ENCODE measurements around the gene CEACAM20.
"Not testable (repeated sequence)": the region's sequence is repeated elsewhere in the genome, so short reads cannot be mapped to it uniquely, and the experiment has no call there.

CEACAM20 gene

DNA sequence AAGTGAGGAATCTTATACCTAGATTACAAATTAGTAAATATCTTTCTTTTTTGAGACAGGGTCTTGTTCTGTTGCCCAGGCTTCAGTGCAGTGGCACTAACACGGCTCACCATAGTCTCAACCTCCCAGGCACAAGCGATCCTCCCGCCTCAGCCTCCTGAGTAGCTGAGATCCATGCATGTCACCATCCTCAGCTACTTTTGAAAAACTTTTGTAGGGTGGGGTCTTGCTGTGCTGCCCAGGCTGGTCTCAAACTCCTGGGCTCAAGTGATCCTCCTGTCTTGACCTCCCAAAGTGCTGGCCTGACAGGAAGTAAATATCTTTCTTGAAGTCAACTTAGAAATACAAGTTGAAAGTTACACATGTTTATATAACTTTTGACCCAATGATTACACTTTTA lies 20.0 kb upstream of the CEACAM20 start:
- DNase-seq (ENCODE audit: low read depth in 3 of 3), result no peak

DNA sequence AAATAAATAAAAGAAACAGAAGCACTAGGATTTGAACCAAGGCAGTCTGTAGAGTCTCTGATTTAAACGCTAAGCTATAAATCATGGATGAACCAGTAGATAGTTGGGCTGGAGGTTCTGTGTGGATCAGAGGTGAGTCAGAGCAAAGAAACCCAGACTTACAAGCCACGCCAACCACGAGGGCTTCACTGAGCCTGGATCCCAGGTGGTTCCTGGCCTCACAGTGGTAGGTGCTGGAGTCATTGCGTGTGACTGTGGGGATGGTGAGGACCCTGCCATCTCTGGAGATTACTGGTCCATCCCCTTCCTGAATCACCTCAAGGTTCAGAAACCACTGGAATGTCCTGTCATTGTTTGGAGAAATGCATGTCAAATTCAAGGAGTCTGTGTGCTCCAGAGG lies 19.3 kb upstream of the CEACAM20 start:
- DNase-seq (ENCODE audit: low read depth in 3 of 3), result no peak

DNA sequence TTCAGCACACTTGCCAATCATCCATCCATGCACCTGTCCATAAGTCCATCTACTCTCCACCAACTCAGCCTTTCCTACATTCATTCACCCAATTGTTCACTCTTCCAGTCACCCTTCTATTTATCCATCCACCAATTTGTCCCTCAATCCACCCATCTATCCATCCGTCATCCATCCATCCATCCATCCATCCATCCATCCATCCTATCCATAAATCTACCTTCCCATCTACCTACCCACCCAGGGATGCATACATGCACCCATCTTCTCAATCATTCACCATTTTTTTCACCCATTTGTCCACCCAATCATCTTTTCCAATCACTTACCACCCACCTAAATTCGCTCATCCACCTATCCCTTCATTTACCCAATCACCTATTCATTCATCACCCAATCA lies 14.6 kb upstream of the CEACAM20 start:
- no peak for DNase-seq (ENCODE audit: low read depth in 3 of 3)

GRCh38 chr19:44542671-44543070 lies 13.2 kb upstream of the CEACAM20 start:
- DNase-seq (ENCODE audit: low read depth in 3 of 3), result no peak

GRCh38 chr19:44540736-44541135 lies 11.3 kb upstream of the CEACAM20 start:
- no peak for DNase-seq (ENCODE audit: low read depth in 3 of 3)

DNA sequence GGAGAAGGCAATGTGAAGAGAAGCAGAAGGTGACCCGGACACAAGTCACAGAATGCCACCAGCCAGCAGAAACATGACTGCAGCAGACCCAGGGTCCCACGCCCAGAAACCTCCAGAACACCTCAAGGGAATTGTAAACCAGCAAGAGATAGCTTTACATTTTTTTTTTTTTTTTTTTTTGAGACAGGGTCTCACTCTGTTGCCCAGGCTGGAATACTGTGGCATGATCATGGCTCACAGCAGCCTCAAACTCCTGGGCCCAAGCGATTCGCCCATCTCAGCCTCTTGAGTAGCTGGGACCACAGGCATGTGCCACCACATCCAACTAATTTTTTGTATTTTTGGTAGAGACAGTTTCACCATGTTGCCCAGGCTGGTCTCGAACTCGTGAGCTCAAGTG lies 10.5 kb upstream of the CEACAM20 start:
- no peak for DNase-seq (ENCODE audit: low read depth in 3 of 3)

DNA sequence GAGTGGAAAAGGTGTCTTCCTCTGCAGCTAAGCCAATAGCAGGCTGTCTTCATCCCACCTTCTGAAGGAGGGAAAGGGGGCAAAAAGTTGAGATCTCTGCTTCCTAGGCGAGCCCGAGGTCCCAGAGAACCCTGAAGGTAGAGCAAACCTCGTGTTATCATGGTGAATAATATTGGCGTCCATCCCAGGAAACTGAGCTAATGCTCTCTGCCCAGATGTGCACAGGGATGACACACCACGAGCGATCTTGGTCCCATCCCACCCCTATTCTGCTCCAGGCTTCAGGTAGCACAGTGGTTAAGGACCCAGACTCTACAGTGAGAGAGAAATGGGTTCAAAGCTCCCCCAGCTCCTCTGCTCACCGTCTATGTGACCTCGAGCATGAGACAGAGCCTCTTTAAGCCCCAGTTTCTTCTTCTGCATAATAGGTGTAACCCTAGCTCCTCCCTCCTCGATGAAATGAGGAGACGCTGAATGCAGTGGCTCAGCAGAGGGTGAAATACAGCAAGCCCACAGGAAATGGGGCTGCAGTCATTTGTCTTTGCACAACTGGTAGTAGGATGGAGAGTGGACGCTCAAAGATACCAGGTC lies 9.9 kb upstream of the CEACAM20 start:
- DNase-seq (ENCODE audit: low read depth in 3 of 3), result no peak

DNA sequence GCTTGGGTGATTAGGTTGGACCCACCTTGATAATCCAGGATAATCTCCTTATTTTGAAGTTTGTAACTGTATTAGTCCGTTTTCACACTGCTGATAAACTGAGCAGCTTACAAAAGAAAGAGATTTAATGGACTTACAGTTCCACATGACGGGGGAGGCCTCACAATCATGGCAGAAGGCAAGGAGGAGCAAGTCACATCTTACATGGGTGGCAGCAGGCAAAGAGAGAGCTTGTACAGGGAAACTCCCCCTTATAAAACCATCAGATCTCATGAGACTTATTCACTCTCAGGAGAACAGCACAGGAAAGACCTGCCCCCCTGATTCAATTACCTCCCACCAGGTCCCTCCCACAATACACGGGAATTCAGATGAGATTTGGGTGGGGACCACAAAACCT lies 5.9 kb upstream of the CEACAM20 start:
- DNase-seq (ENCODE audit: low read depth in 3 of 3), result not testable (repeated sequence)

DNA sequence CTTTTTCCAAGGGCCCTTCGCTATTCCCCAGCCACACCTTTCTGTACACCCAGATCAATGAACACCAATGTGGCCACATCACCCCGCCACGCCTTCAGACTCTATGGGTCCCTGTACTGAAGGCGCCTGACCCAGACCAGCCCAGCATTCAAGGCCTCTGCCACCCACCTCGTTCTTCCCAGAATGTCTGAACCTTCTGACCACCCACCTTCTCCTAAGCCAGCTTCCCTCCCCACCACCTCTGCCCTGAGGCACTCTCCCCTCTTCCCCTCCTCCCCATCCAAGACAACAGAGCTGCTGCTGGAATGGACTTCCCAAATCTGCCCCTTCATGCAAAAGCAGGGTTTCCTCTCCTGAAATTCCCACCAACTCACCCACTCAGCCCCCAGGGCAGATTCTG lies 3.3 kb upstream of the CEACAM20 start:
- no peak for DNase-seq (ENCODE audit: low read depth in 3 of 3)

- DNase-seq (ENCODE audit: low read depth in 3 of 3), result no peak
These were observed 1.3 kb upstream of the CEACAM20 start for GRCh38 chr19:44530777-44531176.

- no peak for DNase-seq (ENCODE audit: low read depth in 3 of 3)
These were observed 1.9 kb downstream of the CEACAM20 start for GRCh38 chr19:44527554-44527953.

DNA sequence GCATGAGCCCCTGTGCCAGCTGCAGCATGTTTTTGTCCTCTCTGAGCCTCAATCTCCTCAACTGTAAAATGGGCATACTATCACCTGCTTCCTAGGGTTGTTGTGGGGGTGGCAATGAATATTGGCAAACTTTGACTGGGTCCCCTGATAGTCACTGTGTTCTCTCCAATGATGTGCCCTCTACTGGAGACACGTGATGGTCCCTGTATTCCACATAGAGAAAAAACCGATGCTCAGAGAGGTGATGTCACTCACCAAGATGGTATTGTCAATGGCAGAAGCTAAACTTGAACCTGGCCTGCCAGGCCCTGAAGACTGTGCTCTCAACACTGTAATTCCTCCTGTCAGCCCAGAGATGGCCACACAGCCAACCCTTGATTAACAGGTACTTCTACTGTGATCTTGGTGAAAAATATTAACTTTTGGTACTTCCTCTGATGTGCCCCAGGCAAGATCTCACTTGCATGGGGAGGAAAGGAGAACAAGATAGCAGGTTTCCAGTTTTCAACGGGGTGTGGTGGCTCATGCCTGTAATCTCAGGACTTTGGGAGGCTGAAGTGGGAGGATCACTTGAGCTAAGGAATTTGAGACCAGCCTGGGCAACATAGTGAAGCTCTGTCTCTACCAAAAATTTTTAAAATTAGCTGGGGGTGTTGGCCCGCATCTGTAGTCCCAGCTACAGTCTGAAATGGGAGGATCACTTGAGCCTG lies 3.6 kb downstream of the CEACAM20 start:
- DNase-seq (ENCODE audit: low read depth in 3 of 3), result no peak

DNA sequence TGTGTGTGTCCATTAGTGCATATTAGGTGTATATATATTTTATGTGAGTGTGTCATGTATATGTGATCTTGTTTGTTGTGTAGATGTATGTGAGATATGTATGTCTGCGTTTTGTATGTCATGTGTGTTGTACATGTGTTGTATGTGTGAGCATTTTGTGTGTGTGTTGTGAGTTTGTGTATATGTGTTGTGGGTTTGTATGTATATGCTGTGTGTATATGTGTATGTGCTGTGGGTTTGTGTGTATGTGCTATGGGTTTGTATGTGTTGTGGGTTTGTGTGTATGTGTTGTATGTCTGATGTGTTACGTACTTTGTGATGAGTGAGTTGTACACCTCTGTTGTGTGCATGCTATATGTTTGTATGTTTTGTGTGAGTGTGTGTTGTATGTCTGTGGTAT lies 8.1 kb downstream of the CEACAM20 start:
- DNase-seq (ENCODE audit: low read depth in 3 of 3), result no peak

DNA sequence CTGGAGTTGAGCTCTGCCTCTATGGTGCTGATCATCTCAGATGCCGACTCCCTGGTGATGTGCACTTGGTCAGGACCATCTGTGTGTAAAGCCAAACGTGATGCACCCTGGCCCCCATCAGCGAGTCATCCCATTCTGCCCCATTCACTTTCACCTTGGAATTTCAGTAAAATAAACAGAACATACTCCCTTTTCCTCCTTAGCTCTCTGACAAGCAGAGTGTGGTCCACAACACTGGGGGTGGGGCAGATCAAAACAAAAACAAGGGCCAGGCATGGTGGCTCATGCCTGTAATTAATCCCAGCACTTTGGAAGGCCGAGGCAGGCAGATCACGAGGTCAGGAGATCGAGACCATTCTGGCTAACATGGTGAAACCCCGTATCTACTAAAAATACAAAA lies 12.3 kb downstream of the CEACAM20 start:
- DNase-seq (ENCODE audit: low read depth in 3 of 3), result no peak

DNA sequence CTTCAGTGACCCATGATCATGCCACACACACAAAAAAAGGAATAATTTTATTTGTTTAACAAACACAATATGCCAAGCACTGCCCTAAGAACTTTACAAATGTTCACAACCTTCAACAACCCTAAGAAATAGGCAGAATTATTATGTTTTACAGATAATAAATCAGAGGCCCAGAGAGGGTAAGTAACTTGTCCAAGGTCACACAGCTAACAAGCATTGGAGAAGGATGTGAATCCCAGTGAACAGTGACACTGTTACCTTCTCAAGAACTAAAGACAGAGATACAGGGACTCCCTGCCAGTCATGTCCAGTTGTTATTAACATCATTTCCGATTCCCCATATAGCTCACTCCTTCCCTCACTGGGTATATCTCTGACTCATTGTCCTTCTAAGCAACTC lies 13.6 kb downstream of the CEACAM20 start:
- no peak for DNase-seq (ENCODE audit: low read depth in 3 of 3)

- no peak for DNase-seq (ENCODE audit: low read depth in 3 of 3)
These were observed 14.4 kb downstream of the CEACAM20 start for GRCh38 chr19:44515031-44515430.

DNA sequence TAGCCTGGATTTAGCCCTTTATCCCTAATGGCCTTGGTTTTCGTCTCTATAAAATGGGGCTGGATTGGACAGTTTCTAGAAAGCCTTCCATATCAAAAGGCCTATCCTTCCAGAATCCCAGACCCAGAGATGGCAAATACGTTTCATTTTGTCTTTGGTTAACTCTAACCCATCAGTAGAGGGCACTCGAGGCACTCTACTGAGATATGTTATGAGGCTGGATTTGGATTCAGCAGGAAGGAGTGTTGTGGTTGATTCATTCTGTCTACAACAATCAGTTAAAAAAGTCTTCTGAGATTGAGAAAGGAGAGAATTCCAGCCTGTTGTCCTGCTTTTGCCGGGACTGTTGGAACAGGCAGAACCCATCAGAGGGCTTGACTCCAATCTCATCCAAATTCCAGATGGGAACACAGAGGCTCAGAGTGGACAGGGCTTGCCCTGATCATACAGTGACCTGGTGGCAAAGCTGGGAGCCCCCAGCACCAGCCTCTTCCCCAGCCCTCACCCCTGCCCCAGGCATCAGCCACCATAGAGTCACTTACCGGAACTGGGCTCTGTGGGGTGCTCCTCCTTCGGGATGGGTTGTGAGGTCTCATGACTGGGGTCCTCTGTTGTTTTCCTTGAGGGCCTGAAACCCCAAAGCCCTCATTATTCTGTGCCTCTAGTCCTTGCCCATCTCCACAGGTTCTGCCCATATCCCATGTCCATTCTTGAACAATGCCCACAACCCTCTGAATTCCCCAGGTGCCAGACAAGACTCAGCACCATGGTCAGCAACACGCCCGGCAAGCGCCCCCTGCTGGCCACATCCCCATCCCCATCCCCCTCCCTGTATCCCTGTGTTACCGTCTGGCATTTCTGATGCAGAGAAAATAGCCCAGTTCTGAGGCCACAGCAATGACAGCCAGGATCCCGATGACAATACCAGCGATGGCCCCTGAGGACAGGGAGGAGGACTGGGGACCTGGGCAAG lies 16.9 kb downstream of the CEACAM20 start:
- peak; percentile 9 to 20 (median 14) for DNase-seq (ENCODE audit: low read depth in 3 of 3)

DNA sequence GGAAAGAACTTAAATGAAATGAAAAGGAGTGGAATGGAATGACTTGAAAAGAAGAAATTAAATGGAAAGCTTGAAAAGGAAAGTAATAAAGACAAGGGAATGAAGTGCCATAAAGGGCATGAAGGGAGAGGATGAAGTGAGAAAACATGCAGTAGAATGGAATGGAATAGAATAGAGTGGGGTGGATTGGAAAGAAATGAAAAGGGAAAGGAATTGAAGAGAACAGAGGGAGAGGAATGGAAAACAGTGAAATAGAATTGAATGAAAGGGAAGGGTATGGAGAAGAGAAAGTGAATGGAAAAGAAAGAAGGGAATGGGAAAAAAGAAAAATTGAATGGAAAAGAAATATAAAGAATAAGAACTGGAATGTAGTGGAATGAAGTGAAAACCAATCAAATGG lies 20.0 kb downstream of the CEACAM20 start:
- no peak for DNase-seq (ENCODE audit: low read depth in 3 of 3)

DNA sequence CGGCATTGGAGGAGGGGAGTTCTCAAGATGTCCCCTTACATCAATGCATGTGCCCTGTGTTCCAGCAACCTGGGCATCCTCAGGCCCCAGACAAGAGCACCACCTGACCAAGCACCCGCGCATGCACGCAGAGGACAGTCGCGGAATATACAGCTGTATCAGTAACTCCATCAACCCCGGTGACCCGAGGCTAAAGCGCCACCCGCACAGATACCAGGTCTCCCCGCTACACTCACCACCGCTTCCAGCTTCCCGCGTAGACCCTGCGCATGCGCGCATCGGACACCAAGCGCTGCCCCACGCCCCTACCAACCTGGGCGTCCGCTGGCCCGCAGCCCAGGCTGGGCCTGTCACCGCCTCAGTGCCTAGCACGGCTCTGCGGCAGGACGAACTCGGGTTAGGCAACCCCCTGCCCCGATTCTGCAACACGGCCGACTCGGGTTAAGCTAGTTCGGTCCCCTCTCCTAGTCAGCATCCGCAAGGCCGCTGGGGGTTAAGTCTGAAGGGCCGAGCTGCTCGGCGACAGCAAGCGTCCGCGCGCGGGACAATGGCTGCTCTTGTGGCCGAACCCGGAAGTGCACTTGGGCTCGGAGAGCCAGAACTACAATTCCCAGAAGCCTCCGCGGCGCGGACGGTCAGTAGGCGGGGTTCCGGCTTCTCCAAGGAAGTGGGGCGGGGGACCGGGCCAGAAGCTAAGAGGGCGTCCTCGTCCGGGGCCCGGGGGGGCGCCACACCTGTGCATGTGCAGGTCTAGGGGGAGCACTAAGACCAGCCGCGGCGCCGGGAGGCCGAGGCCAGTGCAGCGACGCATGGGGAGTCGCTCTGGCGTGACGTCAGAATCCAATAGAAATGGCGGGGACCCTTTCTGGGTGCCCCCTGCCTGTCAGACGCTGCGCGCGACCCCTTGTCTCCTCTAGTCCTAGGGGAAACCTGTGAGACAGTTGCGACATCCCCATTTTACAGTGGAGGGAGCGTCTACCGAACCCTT lies 29.2 kb downstream of the CEACAM20 start, which contains the start of gene ZNF180:
Gene ZNF180 (minus strand): TSS at position 561 of the 988 bp plus-strand sequence. CDS start 3,188 bp downstream, outside the sequence.
- peak; percentile 88 to 94 (median 90) for DNase-seq (ENCODE audit: low read depth in 3 of 3)

GRCh38 chr19:44499559-44499958 lies 29.9 kb downstream of the CEACAM20 start:
- DNase-seq (ENCODE audit: low read depth in 3 of 3), result no peak

- DNase-seq (ENCODE audit: low read depth in 3 of 3), result no peak
These were observed 30.5 kb downstream of the CEACAM20 start for GRCh38 chr19:44498988-44499387.

All from stimulated activated CD4-positive, alpha-beta T cell treated with anti-CD3 and anti-CD28 coated beads, TNF-alpha, amount 100 ng/mL, for 48 hours (primary cell).